ENCODE data around the gene KRT79.

DNA sequence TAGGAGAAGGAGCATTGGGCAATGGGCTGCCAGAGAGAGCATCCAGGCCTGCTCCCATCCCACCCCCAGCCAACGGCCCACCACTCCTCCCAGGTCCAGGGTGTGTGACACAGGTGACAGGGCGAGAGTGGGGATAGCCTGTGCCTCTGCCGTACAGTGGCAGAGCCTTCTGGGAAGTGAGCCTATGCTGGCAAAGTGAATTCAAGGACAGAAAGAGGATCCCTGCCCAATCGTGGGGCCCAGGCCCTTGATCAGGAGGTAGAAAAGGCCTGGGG, 553 bp upstream of the KRT79 start:
- TF ChIP-seq, protein P1, sequence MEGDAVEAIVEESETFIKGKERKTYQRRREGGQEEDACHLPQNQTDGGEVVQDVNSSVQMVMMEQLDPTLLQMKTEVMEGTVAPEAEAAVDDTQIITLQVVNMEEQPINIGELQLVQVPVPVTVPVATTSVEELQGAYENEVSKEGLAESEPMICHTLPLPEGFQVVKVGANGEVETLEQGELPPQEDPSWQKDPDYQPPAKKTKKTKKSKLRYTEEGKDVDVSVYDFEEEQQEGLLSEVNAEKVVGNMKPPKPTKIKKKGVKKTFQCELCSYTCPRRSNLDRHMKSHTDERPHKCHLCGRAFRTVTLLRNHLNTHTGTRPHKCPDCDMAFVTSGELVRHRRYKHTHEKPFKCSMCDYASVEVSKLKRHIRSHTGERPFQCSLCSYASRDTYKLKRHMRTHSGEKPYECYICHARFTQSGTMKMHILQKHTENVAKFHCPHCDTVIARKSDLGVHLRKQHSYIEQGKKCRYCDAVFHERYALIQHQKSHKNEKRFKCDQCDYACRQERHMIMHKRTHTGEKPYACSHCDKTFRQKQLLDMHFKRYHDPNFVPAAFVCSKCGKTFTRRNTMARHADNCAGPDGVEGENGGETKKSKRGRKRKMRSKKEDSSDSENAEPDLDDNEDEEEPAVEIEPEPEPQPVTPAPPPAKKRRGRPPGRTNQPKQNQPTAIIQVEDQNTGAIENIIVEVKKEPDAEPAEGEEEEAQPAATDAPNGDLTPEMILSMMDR (IDR thresholded peaks at IDR 0.05; ENCODE audit: control extremely low read depth in 1 of 3, insufficient read depth in 1 of 3, low read depth in 1 of 3, low read length in 3 of 3), result no peak
- no peak for TF ChIP-seq EP300 (IDR thresholded peaks at IDR 0.05; ENCODE audit: borderline replicate concordance in 1 of 2, low read depth in 2 of 2, low read length in 2 of 2)
- no peak for TF ChIP-seq POLR2A (IDR thresholded peaks at IDR 0.05; ENCODE audit: control extremely low read depth in 1 of 2, low read depth in 2 of 2, low read length in 2 of 2)

All from H1 (cell line).